Karpas-422 (cell line): ENCODE data around the gene KRABD2.

Experiments used
- DNase-seq: peaks from one replicate; pipeline ENCODE4 v3.0.0-alpha.2; 2015
- H2AFZ ChIP-seq: fragments of 200-600 bp; sonication (generic); 2 replicates; pipeline ENCODE4 v1.6.1; 2014; ENCODE audit warnings: antibody characterized with exemption, low read length, mixed read lengths
- H3K27ac ChIP-seq: fragments of 200-600 bp; sonication (generic); 2 replicates; pipeline ENCODE4 v1.5.1; 2014; ENCODE audit warnings: mild to moderate bottlenecking, low read length, moderate library complexity
- H3K27me3 ChIP-seq: fragments of 200-600 bp; sonication (generic); 2 replicates; pipeline ENCODE4 v1.6.1; 2014; ENCODE audit warnings: low read length, mixed read lengths
- H3K36me3 ChIP-seq: fragments of 200-600 bp; sonication (generic); 2 replicates; pipeline ENCODE4 v1.6.1; 2014; ENCODE audit warnings: low read length, mixed read lengths; ENCODE audit not compliant: insufficient read depth
- H3K4me1 ChIP-seq: fragments of 200-600 bp; sonication (generic); 2 replicates; pipeline ENCODE4 v1.6.1; 2014; ENCODE audit warnings: mild to moderate bottlenecking, low read length, mixed read lengths
- H3K4me2 ChIP-seq: fragments of 200-600 bp; sonication (generic); 2 replicates; pipeline ENCODE4 v1.6.1; 2014; ENCODE audit warnings: low read length, low read depth, mild to moderate bottlenecking; ENCODE audit not compliant: poor library complexity, severe bottlenecking
- H3K4me3 ChIP-seq: fragments of 200-600 bp; sonication (generic); 2 replicates; pipeline ENCODE4 v1.5.1; 2014; ENCODE audit warnings: mild to moderate bottlenecking, antibody characterized with exemption, low read length, mixed read lengths
- H3K79me2 ChIP-seq: fragments of 200-600 bp; sonication (generic); 2 replicates; pipeline ENCODE4 v1.6.1; 2014; ENCODE audit warnings: mild to moderate bottlenecking, low read length, mixed read lengths
- H3K9ac ChIP-seq: fragments of 200-600 bp; sonication (generic); 2 replicates; pipeline ENCODE4 v1.6.0; 2014; ENCODE audit warnings: low read length
- H3K9me2 ChIP-seq: fragments of 200-600 bp; sonication (generic), shearing (Covaris generic); replicated peaks from 2 replicates; pipeline ENCODE4 v1.6.0; 2014; ENCODE audit warnings: mild to moderate bottlenecking, low read length, moderate library complexity; ENCODE audit not compliant: insufficient read depth
- H3K9me3 ChIP-seq: fragments of 300-700, 200-600 bp; sonication (generic); 2 replicates; pipeline ENCODE4 v1.6.1; 2014; ENCODE audit warnings: low read length, mixed read lengths
- H4K20me1 ChIP-seq: fragments of 200-600 bp; sonication (generic); 2 replicates; pipeline ENCODE4 v1.6.1; 2014; ENCODE audit warnings: mild to moderate bottlenecking, antibody characterized with exemption, low read length, low read depth; ENCODE audit not compliant: insufficient read depth

KRABD2 gene

DNA sequence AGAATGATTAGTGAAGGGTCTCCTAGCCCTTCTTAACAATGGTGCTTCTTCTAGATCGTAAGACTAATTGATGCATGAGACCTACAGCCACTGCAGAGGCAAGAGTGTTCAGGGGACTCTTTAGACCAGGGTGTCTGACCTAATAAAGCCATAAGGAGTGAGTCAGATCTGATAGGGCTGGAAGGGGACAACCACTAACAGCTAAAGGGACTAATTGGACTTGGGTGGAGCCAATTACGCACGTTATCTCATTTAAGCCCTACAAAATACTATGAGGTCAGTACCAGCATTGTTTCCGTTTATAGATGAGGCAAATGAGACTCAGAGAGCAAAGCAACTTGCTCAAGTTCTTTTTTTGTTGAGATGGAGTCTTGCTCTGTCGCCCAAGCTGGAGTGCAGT, 35.6 kb upstream of the KRABD2 start:
- no peak for DNase-seq
- Histone ChIP-seq H2AFZ (no peak overlapping the region), H3K27me3 (no peaks in the 10 kb centered on the region), H3K9me3 (no peaks in the 10 kb centered on the region), H3K27ac (no peak overlapping the region), H3K4me3 (no peak overlapping the region), H3K9ac (no peak overlapping the region), H3K4me1 (no peaks in the 10 kb centered on the region), H3K36me3 (no peaks in the 10 kb centered on the region), H3K4me2 (no peak overlapping the region), H3K9me2 (no peaks in the 10 kb centered on the region), H4K20me1 (no peaks in the 10 kb centered on the region), H3K79me2 (no peaks in the 10 kb centered on the region)

DNA sequence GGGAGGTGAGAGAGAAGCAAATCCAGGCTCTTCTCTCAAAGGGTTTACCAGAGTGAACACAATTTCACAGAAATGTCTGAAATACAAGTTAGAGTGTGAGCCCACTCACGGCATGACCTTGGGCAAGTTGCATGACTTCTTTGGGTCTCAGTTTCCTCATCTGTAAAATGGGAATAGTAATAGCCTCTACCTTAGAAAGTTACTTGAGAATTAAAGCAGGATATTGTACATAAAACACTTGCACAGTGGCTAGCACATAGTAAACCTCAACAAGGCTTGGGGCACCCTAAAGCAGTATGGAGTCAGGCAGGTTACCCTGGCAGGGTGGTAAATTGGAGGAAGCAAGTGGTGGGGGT, 34.4 kb upstream of the KRABD2 start:
- H2AFZ ChIP-seq = no peak overlapping the region
- no peak overlapping the region for H3K4me2 ChIP-seq
- no peaks in the 10 kb centered on the region for H3K27me3 ChIP-seq
- H3K9me2 ChIP-seq = no peaks in the 10 kb centered on the region
- H3K9me3 ChIP-seq = no peaks in the 10 kb centered on the region
- H3K79me2 ChIP-seq = no peaks in the 10 kb centered on the region
- no peaks in the 10 kb centered on the region for H3K36me3 ChIP-seq
- no peak for DNase-seq
- H4K20me1 ChIP-seq = no peaks in the 10 kb centered on the region
- H3K4me1 ChIP-seq = no peaks in the 10 kb centered on the region
- H3K4me3 ChIP-seq = no peak overlapping the region
- no peak overlapping the region for H3K27ac ChIP-seq
- no peak overlapping the region for H3K9ac ChIP-seq

DNA sequence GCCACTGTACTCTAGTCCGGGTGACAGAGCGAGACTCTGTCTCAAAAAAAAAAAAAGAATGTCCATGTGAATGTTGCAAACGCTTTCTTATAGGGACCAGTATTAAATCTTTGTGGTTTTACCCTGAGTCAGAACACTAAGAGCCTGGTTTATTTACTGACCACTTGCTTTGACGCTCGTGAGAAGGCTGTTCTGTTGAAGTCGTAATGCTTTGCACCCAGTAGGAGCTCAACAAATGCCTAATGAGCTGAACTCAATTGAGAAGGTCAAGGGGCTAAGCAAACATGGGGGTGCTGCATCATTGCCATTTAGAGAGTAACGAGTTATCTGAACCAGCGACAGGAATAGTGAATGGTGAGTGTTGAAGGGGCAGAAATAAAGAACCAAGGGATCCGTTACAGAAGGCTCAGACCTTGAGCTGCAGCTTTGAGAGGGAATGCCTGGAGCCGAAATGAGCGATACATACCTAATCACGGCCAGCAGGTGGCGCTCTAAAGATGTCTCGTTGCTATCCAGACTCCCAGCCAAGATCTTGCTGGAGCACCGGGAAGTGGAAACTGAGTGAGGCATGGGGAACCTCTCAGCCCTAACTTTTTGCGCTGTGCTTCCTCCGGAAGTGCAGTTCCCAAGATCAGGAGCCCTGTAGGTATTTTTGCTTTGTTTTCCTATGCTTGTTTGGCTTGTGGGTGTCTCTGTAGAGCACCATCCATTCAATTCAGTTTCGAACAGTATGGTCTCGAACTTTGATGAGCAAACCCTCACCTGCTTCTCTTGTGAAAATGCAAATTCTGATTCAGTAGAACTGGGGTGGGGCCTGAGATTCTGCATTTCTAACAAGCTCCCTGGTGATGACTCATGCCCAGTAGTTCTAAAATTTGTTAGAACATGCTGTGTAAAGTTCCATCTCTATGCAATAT, 33.7 kb upstream of the KRABD2 start:
- H3K9me2 ChIP-seq = no peaks in the 10 kb centered on the region
- no peak overlapping the region for H3K4me3 ChIP-seq
- no peaks in the 10 kb centered on the region for H3K27me3 ChIP-seq
- H3K79me2 ChIP-seq = no peaks in the 10 kb centered on the region
- H3K9ac ChIP-seq = no peak overlapping the region
- no peaks in the 10 kb centered on the region for H3K9me3 ChIP-seq
- DNase-seq = peak; percentile 90
- H3K27ac ChIP-seq = no peak overlapping the region
- H2AFZ ChIP-seq = no peak overlapping the region
- H4K20me1 ChIP-seq = no peaks in the 10 kb centered on the region
- no peaks in the 10 kb centered on the region for H3K4me1 ChIP-seq
- H3K36me3 ChIP-seq = no peaks in the 10 kb centered on the region
- H3K4me2 ChIP-seq = no peak overlapping the region

DNA sequence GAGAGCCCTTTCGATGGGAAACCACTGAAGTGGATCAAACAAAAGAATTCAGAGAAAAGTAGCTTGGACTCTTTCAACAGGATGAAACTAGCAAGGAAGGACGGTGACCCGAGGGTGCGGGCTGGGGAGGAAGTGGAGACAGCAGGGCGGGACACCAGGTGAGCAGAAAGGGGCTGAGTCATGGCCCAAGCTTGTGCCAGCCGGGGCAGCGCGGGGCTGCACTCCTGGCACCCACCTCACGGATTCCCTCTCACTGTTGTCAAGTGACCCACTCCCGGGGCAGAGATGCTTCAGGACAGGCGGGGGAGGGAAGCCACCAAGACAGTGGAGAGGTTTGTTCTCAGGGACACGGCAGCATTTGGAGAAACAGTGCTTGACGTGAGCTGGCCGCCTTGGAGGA, 31.9 kb upstream of the KRABD2 start:
- Histone ChIP-seq H2AFZ (no peak overlapping the region), H3K79me2 (no peaks in the 10 kb centered on the region), H3K4me3 (no peak overlapping the region), H3K27me3 (no peaks in the 10 kb centered on the region), H3K36me3 (no peaks in the 10 kb centered on the region), H3K27ac (no peak overlapping the region), H4K20me1 (no peaks in the 10 kb centered on the region), H3K9me2 (no peaks in the 10 kb centered on the region), H3K4me1 (no peaks in the 10 kb centered on the region), H3K4me2 (no peak overlapping the region), H3K9ac (no peak overlapping the region), H3K9me3 (no peaks in the 10 kb centered on the region)
- DNase-seq = no peak

DNA sequence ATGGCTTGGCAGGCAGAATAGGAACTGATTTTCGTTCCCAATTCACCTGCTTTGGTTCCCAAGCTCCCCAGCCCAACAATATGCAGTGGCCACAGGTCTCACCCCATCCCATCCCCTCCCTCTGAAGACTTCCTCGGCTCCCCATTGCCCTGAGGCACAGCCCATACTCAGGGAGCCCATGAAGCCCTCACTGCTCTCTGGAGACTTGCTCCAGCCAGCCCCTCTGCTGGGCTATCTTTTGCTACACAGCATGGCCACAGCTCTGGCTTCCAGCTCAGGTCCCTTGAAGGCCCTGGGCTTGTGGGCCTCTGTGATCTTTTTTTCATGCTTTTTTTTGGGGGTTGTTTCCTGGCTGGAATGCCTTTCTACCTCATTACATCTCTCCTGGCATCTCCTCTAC, 29.7 kb upstream of the KRABD2 start:
- Histone ChIP-seq H2AFZ (no peak overlapping the region), H3K27ac (no peak overlapping the region), H3K4me1 (no peaks in the 10 kb centered on the region), H3K27me3 (no peaks in the 10 kb centered on the region), H3K9me3 (no peaks in the 10 kb centered on the region), H3K4me2 (no peak overlapping the region), H3K9me2 (no peaks in the 10 kb centered on the region), H4K20me1 (no peaks in the 10 kb centered on the region), H3K36me3 (no peaks in the 10 kb centered on the region), H3K9ac (no peak overlapping the region), H3K79me2 (no peaks in the 10 kb centered on the region), H3K4me3 (no peak overlapping the region)
- no peak for DNase-seq

DNA sequence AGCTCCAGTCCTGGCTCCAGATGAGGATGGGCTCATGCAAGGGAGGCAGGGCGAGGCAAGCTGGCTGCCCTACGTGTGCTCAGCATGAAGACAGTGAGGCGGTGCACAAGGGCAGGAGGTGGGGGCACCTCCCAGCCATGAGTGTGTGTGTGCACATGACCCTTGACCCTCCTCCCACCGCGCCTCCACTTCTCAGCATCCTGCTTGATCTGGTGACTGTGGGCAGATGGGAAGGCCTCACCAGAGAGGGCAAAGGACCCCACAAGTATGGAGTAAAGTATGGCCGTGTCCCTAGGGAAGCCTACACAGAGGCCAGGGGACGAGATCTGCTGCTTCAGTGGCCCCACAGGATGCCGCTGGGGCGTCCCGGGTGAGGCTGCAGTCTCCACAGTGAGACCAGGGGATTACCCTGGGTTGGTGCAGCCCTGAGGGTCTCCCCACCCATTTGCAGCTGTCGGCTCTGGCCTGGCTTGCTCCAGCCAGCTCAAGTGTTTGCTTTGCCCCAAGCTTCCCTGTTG, 29.1 kb upstream of the KRABD2 start:
- no peaks in the 10 kb centered on the region for H3K79me2 ChIP-seq
- H3K4me2 ChIP-seq = no peak overlapping the region
- H3K9me3 ChIP-seq = no peaks in the 10 kb centered on the region
- H3K9ac ChIP-seq = no peak overlapping the region
- no peaks in the 10 kb centered on the region for H3K9me2 ChIP-seq
- DNase-seq = no peak
- no peaks in the 10 kb centered on the region for H3K36me3 ChIP-seq
- no peaks in the 10 kb centered on the region for H3K27me3 ChIP-seq
- H3K4me3 ChIP-seq = no peak overlapping the region
- H2AFZ ChIP-seq = no peak overlapping the region
- no peaks in the 10 kb centered on the region for H3K4me1 ChIP-seq
- no peaks in the 10 kb centered on the region for H4K20me1 ChIP-seq
- no peak overlapping the region for H3K27ac ChIP-seq

DNA sequence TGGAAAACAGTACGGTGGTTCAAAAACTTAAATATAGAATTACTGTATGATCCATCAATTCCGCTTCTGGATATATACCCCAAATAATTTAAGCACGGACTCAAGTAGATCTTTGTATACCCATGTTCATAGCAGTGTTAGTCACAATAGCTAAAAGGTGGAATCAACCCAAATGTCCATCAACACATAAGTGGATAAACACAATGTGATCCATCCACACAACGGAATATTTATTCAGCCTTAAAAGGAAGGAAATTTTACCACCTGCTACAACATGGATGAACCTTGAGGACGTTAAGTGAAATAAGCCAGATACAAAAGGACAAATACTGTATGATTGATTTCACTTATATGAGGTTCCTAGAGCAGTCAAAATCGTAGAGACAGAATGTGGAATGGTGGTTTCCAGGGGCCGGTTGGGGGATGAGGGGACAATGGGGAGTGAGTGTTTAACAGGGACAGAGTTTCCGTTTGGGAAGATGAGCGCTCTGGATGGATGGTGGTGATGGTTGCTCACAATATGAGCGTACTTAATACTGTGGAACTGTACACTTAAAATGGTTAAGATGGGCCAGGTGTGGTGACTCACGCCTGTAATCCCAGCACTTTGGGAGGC, 26.5 kb upstream of the KRABD2 start:
- no peak overlapping the region for H3K9ac ChIP-seq
- H3K79me2 ChIP-seq = no peaks in the 10 kb centered on the region
- H3K27ac ChIP-seq = no peak overlapping the region
- H3K9me2 ChIP-seq = no peaks in the 10 kb centered on the region
- H3K4me1 ChIP-seq = no peaks in the 10 kb centered on the region
- no peaks in the 10 kb centered on the region for H3K27me3 ChIP-seq
- no peak overlapping the region for H2AFZ ChIP-seq
- no peak overlapping the region for H3K4me2 ChIP-seq
- H3K9me3 ChIP-seq = no peaks in the 10 kb centered on the region
- H4K20me1 ChIP-seq = no peaks in the 10 kb centered on the region
- DNase-seq = no peak
- no peaks in the 10 kb centered on the region for H3K36me3 ChIP-seq
- H3K4me3 ChIP-seq = no peak overlapping the region

DNA sequence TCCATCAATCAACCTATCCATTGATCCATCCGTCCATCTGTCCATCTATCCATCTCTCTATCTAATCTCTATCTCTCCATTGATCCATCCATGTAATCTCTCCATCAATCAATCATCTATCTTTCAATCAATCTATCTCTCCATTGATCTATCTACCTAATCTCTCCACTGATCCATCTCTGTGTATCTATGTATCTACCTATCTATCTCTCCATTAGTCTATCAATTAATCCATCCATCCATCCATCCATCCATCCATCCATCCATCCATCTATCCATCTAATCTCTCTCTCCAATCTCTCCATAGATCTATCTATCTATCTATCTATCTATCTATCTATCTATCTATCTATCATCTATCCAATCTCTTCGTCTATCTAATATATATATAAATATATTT, 24.6 kb upstream of the KRABD2 start:
- H3K4me1 ChIP-seq = no peaks in the 10 kb centered on the region
- H3K9ac ChIP-seq = no peak overlapping the region
- H3K27ac ChIP-seq = no peak overlapping the region
- no peak overlapping the region for H2AFZ ChIP-seq
- no peaks in the 10 kb centered on the region for H3K27me3 ChIP-seq
- H3K4me2 ChIP-seq = no peak overlapping the region
- no peaks in the 10 kb centered on the region for H3K79me2 ChIP-seq
- no peak overlapping the region for H3K4me3 ChIP-seq
- H3K9me3 ChIP-seq = no peaks in the 10 kb centered on the region
- H3K9me2 ChIP-seq = no peaks in the 10 kb centered on the region
- no peaks in the 10 kb centered on the region for H4K20me1 ChIP-seq
- no peak for DNase-seq
- H3K36me3 ChIP-seq = no peaks in the 10 kb centered on the region
